Glutamatergic neuron (in vitro differentiated cells): ENCODE data around the gene GXYLT2. TPM values are rescaled to one million over a fixed set of nuclear protein-coding genes. Genes with fewer than 3 reads are reported as not detected.

Experiments used
- DNase-seq: peaks from one replicate; pipeline ENCODE4 v3.0.0; 2022
- H3K27ac Mint-ChIP-seq: one replicate; pipeline ENCODE4 v1.8.0; 2020; ENCODE audit warnings: mild to moderate bottlenecking, mixed read lengths, inconsistent platforms; ENCODE audit not compliant: unreplicated experiment
- H3K27me3 Mint-ChIP-seq: one replicate; pipeline ENCODE4 v1.8.0; 2020; ENCODE audit warnings: mild to moderate bottlenecking, moderate library complexity, mixed read lengths, inconsistent platforms; ENCODE audit not compliant: unreplicated experiment
- H3K36me3 Mint-ChIP-seq: one replicate; pipeline ENCODE4 v1.8.0; 2020; ENCODE audit warnings: mild to moderate bottlenecking, mixed read lengths, inconsistent platforms; ENCODE audit not compliant: unreplicated experiment
- H3K4me1 Mint-ChIP-seq: one replicate; pipeline ENCODE4 v1.8.0; 2020; ENCODE audit warnings: mild to moderate bottlenecking, low read depth, mixed read lengths, inconsistent platforms; ENCODE audit not compliant: unreplicated experiment
- H3K4me3 Mint-ChIP-seq: one replicate; pipeline ENCODE4 v1.8.0; 2020; ENCODE audit warnings: mild to moderate bottlenecking, mixed read lengths, inconsistent platforms; ENCODE audit not compliant: unreplicated experiment
- H3K9me3 Mint-ChIP-seq: one replicate; pipeline ENCODE4 v1.8.0; 2020; ENCODE audit warnings: mild to moderate bottlenecking, moderate library complexity, mixed read lengths, inconsistent platforms; ENCODE audit not compliant: unreplicated experiment
- CTCF ChIP-seq: fragments of 200-600 bp; sonication (generic); IDR thresholded peaks from one replicate; pipeline ENCODE4 v1.5.0; 2021; ENCODE audit not compliant: partially characterized antibody, unreplicated experiment
- total RNA-seq: library from RNA; stranded (reverse); fragmentation: NEBNext Ultra II Directional; extraction: Animal tissue kit (Norgen Biotek cat#: 25700); gene quantifications from one replicate; pipeline ENCODE4 v1.2.1, GENCODE V29; 2021; ENCODE audit not compliant: unreplicated experiment

Gene GXYLT2
- total RNA-seq, 1 donor from 2014 or later: 10.9 TPM

DNA sequence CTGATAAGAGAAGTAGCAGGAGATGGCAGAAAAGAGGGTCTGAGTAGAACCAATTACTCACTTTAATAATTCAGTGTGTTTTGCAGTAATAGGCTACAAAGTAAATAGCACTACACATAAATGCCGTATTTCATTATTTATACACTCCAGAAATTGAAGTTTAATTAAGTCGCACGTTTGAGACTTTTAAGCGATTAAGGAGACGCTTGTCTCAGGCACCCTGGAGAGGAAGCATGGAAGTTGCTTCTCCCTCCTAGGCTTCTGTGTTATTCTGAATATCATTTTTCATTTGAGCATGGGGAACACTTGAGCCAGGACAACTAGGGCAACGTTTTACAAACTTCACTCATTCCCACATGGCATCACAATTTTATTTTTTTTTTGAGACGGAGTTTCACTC, 12.2 kb downstream of the GXYLT2 start:
- H3K27ac Mint-ChIP-seq: no peak overlapping the region
- no peaks in the 10 kb centered on the region for H3K4me1 Mint-ChIP-seq
- no peak for TF ChIP-seq CTCF
- no peak overlapping the region for H3K4me3 Mint-ChIP-seq
- no peak for DNase-seq
- no peaks in the 10 kb centered on the region for H3K9me3 Mint-ChIP-seq
- H3K27me3 Mint-ChIP-seq: no peaks in the 10 kb centered on the region
- H3K36me3 Mint-ChIP-seq: no peaks in the 10 kb centered on the region

GRCh38 chr3:72901840-72902239, 14.0 kb downstream of the GXYLT2 start:
- Mint-ChIP-seq H3K27me3 (no peaks in the 10 kb centered on the region), H3K4me1 (no peaks in the 10 kb centered on the region), H3K27ac (no peak overlapping the region), H3K36me3 (no peaks in the 10 kb centered on the region), H3K9me3 (no peaks in the 10 kb centered on the region), H3K4me3 (no peak overlapping the region)
- no peak for TF ChIP-seq CTCF
- DNase-seq: no peak

DNA sequence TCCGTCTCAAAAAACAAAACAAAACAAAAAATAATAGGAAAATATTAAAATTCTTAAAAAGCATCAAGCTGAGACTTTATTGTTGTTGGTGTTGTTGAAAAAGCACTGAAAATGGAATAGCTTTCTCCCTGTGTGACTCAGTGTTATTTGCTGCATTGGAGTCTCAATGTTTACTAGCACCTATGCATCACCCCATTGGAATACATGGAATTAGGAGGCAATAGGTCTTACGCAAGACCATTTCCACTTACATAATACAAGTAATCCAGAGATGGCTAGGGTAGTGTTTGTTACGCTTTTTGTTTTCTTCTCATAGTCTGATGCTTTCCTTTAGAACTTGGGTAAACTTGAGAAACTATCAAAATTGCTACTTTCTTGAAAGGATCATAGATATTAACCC, 15.2 kb downstream of the GXYLT2 start:
- no peak for DNase-seq
- TF ChIP-seq CTCF: no peak
- Mint-ChIP-seq H3K4me1 (peaks cover 4% of the 10 kb centered on the region), H3K4me3 (no peak overlapping the region), H3K27ac (no peak overlapping the region), H3K27me3 (no peaks in the 10 kb centered on the region), H3K36me3 (no peaks in the 10 kb centered on the region), H3K9me3 (no peaks in the 10 kb centered on the region)

GRCh38 chr3:72904163-72904562, 16.3 kb downstream of the GXYLT2 start:
- Mint-ChIP-seq H3K9me3 (no peaks in the 10 kb centered on the region), H3K4me3 (no peak overlapping the region), H3K27ac (no peak overlapping the region), H3K4me1 (peaks cover 4% of the 10 kb centered on the region), H3K27me3 (no peaks in the 10 kb centered on the region), H3K36me3 (no peaks in the 10 kb centered on the region)
- TF ChIP-seq CTCF: no peak
- no peak for DNase-seq

DNA sequence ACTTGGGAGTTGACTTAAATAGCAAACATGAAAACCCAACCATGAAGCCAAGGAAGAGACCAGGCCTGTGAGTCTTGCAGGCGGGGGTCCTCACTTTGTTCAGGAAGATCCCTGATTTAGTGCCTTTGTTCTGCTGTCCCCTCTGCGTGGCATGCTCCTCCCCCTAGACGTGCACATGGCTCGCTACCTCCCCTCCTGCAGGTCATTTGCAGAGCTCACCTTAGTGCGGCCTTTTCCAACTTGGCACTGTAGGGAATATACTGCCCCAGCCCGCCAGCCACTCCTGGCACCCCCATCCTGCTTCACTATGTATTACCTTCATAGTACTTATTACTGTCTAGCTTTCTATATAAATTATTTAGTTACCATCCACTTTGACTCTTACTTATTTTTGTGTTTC, 18.3 kb downstream of the GXYLT2 start:
- Mint-ChIP-seq H3K27ac (no peak overlapping the region), H3K4me3 (no peak overlapping the region), H3K4me1 (peaks cover 4% of the 10 kb centered on the region), H3K27me3 (no peaks in the 10 kb centered on the region), H3K36me3 (no peaks in the 10 kb centered on the region), H3K9me3 (no peaks in the 10 kb centered on the region)
- no peak for DNase-seq
- TF ChIP-seq CTCF: no peak
